ENCODE data around the gene TBC1D23.
"Not testable (repeated sequence)": the region's sequence is repeated elsewhere in the genome, so short reads cannot be mapped to it uniquely, and the experiment has no call there.

TBC1D23 gene

GRCh38 chr3:100257586-100257985 is 3.2 kb upstream of the TBC1D23 start:
- no peak for DNase-seq

- DNase-seq = no peak
Observed at GRCh38 chr3:100260081-100260684, 609 bp upstream of the TBC1D23 start.

- no peak for DNase-seq
Observed at GRCh38 chr3:100261485-100261903, 702 bp downstream of the TBC1D23 start.

- DNase-seq = not testable (repeated sequence)
Observed at GRCh38 chr3:100262925-100263324, 2.1 kb downstream of the TBC1D23 start.

- no peak for DNase-seq
Observed at GRCh38 chr3:100263583-100263982, 2.8 kb downstream of the TBC1D23 start.

- no peak for DNase-seq
Observed at GRCh38 chr3:100264242-100264641, 3.5 kb downstream of the TBC1D23 start.

GRCh38 chr3:100265016-100265415 is 4.2 kb downstream of the TBC1D23 start:
- no peak for DNase-seq

- DNase-seq = no peak
Observed at GRCh38 chr3:100266531-100266930, 5.7 kb downstream of the TBC1D23 start.

GRCh38 chr3:100268156-100268555 is 7.4 kb downstream of the TBC1D23 start:
- DNase-seq = no peak

GRCh38 chr3:100269001-100269400 is 8.2 kb downstream of the TBC1D23 start:
- no peak for DNase-seq

GRCh38 chr3:100269410-100270214 is 8.8 kb downstream of the TBC1D23 start:
- DNase-seq = peak; percentile 80

GRCh38 chr3:100270215-100270583 is 9.4 kb downstream of the TBC1D23 start:
- no peak for DNase-seq

GRCh38 chr3:100271522-100271921 is 10.7 kb downstream of the TBC1D23 start:
- no peak for DNase-seq

- not testable (repeated sequence) for DNase-seq
Observed at GRCh38 chr3:100272797-100273611, 12.2 kb downstream of the TBC1D23 start.

GRCh38 chr3:100274361-100274760 is 13.6 kb downstream of the TBC1D23 start:
- no peak for DNase-seq

- no peak for DNase-seq
Observed at GRCh38 chr3:100277255-100277800, 16.5 kb downstream of the TBC1D23 start.

GRCh38 chr3:100278910-100279309 is 18.1 kb downstream of the TBC1D23 start:
- DNase-seq = no peak

- no peak for DNase-seq
Observed at GRCh38 chr3:100288288-100288894, 27.6 kb downstream of the TBC1D23 start.

- no peak for DNase-seq
Observed at GRCh38 chr3:100289339-100289738, 28.5 kb downstream of the TBC1D23 start.

GRCh38 chr3:100295089-100295488 is 34.3 kb downstream of the TBC1D23 start:
- no peak for DNase-seq

- peak; percentile 53 for DNase-seq
Observed at GRCh38 chr3:100297784-100298183, 37.0 kb downstream of the TBC1D23 start.

- DNase-seq = no peak
Observed at GRCh38 chr3:100299016-100299415, 38.2 kb downstream of the TBC1D23 start.

GRCh38 chr3:100306695-100307094 is 45.9 kb downstream of the TBC1D23 start:
- DNase-seq = no peak

Measured in kidney glomerular epithelial cell (primary cell).